Effector memory CD4-positive, alpha-beta T cell (primary cell): ENCODE data around the gene EVI2B.

Experiments
- DNase-seq, 3 donors: peaks; one replicate each; pipeline ENCODE4 v3.0.0-alpha.2; 2020
- H3K27ac ChIP-seq: 2 replicates; pipeline ENCODE4 v1.7.0; 2013; ENCODE audit warnings: mild to moderate bottlenecking, low read length, moderate library complexity; ENCODE audit not compliant: insufficient read depth, poor library complexity, severe bottlenecking
- H3K27me3 ChIP-seq: replicated peaks from 2 replicates; pipeline ENCODE4 v1.7.0; 2013; ENCODE audit warnings: mild to moderate bottlenecking, low read length; ENCODE audit not compliant: insufficient read depth, control insufficient read depth, poor library complexity, severe bottlenecking
- H3K36me3 ChIP-seq: 2 replicates; pipeline ENCODE4 v1.7.0; 2013; ENCODE audit warnings: mild to moderate bottlenecking, low read length, moderate library complexity; ENCODE audit not compliant: control insufficient read depth, insufficient read depth
- H3K4me1 ChIP-seq: 2 replicates; pipeline ENCODE4 v1.7.0; 2013; ENCODE audit warnings: low read length, mild to moderate bottlenecking; ENCODE audit not compliant: control insufficient read depth, insufficient read depth, poor library complexity, severe bottlenecking
- H3K4me3 ChIP-seq: 2 replicates; pipeline ENCODE4 v1.7.0; 2013; ENCODE audit warnings: low read length, low read depth, mild to moderate bottlenecking; ENCODE audit not compliant: insufficient read depth, poor library complexity, severe bottlenecking
- H3K9me3 ChIP-seq: 2 replicates; pipeline ENCODE4 v1.7.0; 2013; ENCODE audit warnings: mild to moderate bottlenecking, low read length, moderate library complexity; ENCODE audit not compliant: control insufficient read depth

The EVI2B gene

GRCh38 chr17:31311526-31311925 is 2.3 kb downstream of the EVI2B start:
- Histone ChIP-seq H3K4me3 (peak overlapping the region; percentile 60), H3K27me3 (no peaks in the 10 kb centered on the region), H3K9me3 (no peaks in the 10 kb centered on the region), H3K4me1 (peaks cover 54% of the 10 kb centered on the region), H3K27ac (peak overlapping the region; percentile 88), H3K36me3 (no peaks in the 10 kb centered on the region)
- DNase-seq: no peak

DNA sequence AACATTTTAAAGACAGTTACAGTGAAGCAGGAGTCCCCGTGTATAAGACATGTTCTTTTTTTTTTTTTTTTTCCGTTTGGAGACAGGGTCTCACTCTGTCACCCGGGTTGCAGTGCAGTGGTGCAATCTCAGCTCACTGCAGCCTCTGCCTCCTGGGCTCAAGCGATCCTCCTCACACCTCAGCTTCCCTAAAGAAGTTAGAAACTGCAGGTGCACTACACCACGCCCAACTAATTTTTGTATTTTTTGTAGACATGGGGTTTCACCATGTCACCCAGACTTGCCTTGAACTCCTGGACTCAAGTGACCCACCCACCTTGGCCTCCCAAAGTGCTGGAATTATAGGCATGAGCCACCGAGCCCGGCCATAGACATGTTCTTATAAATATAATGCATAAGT is 3.0 kb downstream of the EVI2B start:
- Histone ChIP-seq H3K4me3 (peak overlapping the region; percentile 60), H3K27ac (peak overlapping the region; percentile 88), H3K4me1 (peaks cover 47% of the 10 kb centered on the region)

GRCh38 chr17:31310260-31310659 is 3.6 kb downstream of the EVI2B start:
- H3K4me1 ChIP-seq: peaks cover 42% of the 10 kb centered on the region
- peak overlapping the region; percentile 60 for H3K4me3 ChIP-seq
- peak; percentile 25 to 63 (median 61) for DNase-seq
- H3K27me3 ChIP-seq: no peaks in the 10 kb centered on the region
- H3K36me3 ChIP-seq: peaks cover 9% of the 10 kb centered on the region
- no peaks in the 10 kb centered on the region for H3K9me3 ChIP-seq
- peak overlapping the region; percentile 88 for H3K27ac ChIP-seq

More for the DNA sequence above, 3.0 kb downstream of the EVI2B start:
- no peak for DNase-seq
- Histone ChIP-seq H3K9me3 (no peaks in the 10 kb centered on the region), H3K27me3 (no peaks in the 10 kb centered on the region), H3K36me3 (peaks cover 3% of the 10 kb centered on the region)

- H3K4me1 ChIP-seq: peaks cover 35% of the 10 kb centered on the region
- peak overlapping the region; percentile 88 for H3K27ac ChIP-seq
- H3K4me3 ChIP-seq: peak overlapping the region; percentile 60
Measured at GRCh38 chr17:31309556-31309955, 4.3 kb downstream of the EVI2B start.

DNA sequence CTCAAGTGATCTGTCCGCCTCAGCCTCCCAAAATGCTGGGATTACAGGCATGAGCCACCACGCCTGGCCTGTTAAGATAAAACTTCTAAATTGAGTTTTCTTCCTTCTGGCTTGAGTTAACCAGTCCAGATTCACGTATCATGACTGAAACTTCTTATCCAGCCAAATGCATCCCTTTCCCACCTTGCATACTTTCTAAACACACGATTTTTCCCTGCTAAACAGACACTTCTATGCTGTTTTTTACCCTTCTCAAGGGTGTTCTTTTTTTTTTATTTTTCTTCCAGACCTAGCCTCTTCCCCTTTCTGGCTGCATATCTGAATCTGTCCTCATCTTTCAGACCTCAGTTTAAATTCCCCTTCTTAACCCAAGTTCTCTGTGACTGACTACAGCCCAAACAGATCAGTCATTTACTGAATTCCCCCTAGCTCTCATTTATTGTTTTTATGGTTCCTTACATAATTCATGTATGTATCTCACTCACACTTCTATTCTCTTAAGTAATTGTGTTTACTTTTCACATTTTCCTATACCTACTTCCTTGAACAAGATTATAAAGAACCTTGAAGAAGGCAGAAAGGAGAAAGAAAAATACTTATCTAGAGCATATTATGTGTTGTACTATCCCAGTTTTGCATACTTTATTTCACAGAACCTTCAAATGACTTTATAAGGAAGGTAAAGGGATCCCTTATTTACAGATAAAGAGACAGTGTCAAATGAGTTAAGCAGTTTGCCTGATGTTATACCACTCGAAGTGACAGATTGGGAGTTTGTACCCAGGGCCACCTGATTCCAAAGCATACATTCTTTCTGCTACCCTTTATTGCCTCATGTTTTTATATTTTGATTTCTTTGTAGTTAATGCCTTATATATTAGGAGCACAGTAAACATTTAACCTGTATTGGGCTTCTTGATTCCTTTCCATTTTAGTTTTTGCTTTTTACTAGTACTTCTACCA is 5.2 kb downstream of the EVI2B start:
- DNase-seq: no peak
- peaks cover 33% of the 10 kb centered on the region for H3K4me1 ChIP-seq
- no peaks in the 10 kb centered on the region for H3K27me3 ChIP-seq
- peaks cover 24% of the 10 kb centered on the region for H3K36me3 ChIP-seq
- H3K27ac ChIP-seq: peak overlapping the region; percentile 88
- no peaks in the 10 kb centered on the region for H3K9me3 ChIP-seq
- H3K4me3 ChIP-seq: peak overlapping the region; percentile 60

More at GRCh38 chr17:31309556-31309955, 4.3 kb downstream of the EVI2B start:
- Histone ChIP-seq H3K27me3 (no peaks in the 10 kb centered on the region), H3K36me3 (peaks cover 16% of the 10 kb centered on the region), H3K9me3 (no peaks in the 10 kb centered on the region)
- DNase-seq: no peak

DNA sequence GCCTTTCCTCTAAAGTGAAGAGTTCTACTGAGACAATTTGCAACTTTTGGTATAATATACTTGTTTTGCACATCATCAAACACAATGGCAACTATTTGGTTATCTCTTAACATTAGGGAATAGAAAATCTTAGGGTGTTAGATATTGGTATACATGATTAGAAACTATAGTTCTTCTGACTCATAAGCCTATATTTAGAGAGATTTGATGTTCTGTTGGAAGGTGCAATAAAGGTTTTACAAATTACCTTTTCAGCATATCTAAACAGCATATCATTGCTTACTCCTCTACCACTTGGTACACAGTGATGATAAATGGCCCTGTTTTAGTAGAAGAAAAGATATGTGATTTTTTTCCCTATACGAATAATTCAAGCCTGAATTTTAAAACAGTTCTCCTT is 6.2 kb downstream of the EVI2B start:
- no peak for DNase-seq
- peak overlapping the region; percentile 88 for H3K27ac ChIP-seq
- H3K27me3 ChIP-seq: no peaks in the 10 kb centered on the region
- H3K4me3 ChIP-seq: peak overlapping the region; percentile 8
- H3K4me1 ChIP-seq: peaks cover 33% of the 10 kb centered on the region
- H3K36me3 ChIP-seq: peaks cover 34% of the 10 kb centered on the region
- H3K9me3 ChIP-seq: no peaks in the 10 kb centered on the region

GRCh38 chr17:31299624-31300023 is 14.2 kb downstream of the EVI2B start:
- H3K36me3 ChIP-seq: peaks cover 20% of the 10 kb centered on the region
- no peaks in the 10 kb centered on the region for H3K27me3 ChIP-seq
- no peak overlapping the region for H3K4me3 ChIP-seq
- H3K4me1 ChIP-seq: no peaks in the 10 kb centered on the region
- H3K9me3 ChIP-seq: no peaks in the 10 kb centered on the region
- H3K27ac ChIP-seq: no peak overlapping the region
- no peak for DNase-seq

GRCh38 chr17:31297090-31297489 is 16.8 kb downstream of the EVI2B start, which contains the start of gene OMG:
TSS of gene OMG (minus strand) at chr17:31297239. CDS start at chr17:31296331, 908 bp downstream.
- no peak within 1 kb of the TSS for H3K4me3 ChIP-seq
- H3K4me1 ChIP-seq: no peaks in the 10 kb centered on the region
- no peaks in the 10 kb centered on the region for H3K9me3 ChIP-seq
- H3K36me3 ChIP-seq: no peaks in the 10 kb centered on the region
- H3K27me3 ChIP-seq: no peaks in the 10 kb centered on the region
- DNase-seq: no peak
- H3K27ac ChIP-seq: no peak within 1 kb of the TSS

DNA sequence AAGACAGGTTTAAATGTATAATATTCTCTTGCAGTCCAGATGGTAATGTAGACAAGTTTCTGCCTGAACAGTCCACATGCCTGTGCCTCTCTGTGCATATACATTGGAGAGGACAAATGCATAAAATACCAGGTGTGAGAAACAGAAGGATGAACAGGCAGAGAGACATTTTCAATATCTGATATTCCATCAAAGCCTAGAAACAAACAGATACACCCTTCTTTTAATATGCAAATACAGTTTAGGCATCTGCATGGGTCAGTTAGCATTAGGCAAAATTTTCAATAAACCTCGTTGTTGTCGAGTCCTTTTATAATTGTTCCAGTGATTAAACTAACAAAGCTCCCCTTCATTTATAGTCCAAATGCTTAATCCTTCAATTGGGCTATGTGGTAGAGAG is 17.7 kb downstream of the EVI2B start:
- no peaks in the 10 kb centered on the region for H3K9me3 ChIP-seq
- H3K4me1 ChIP-seq: no peaks in the 10 kb centered on the region
- H3K27me3 ChIP-seq: no peaks in the 10 kb centered on the region
- no peak for DNase-seq
- no peak overlapping the region for H3K27ac ChIP-seq
- no peak overlapping the region for H3K4me3 ChIP-seq
- no peaks in the 10 kb centered on the region for H3K36me3 ChIP-seq

GRCh38 chr17:31295489-31295871 is 18.4 kb downstream of the EVI2B start:
- no peak for DNase-seq
- Histone ChIP-seq H3K4me1 (no peaks in the 10 kb centered on the region), H3K27me3 (no peaks in the 10 kb centered on the region), H3K36me3 (no peaks in the 10 kb centered on the region), H3K27ac (no peak overlapping the region), H3K9me3 (no peaks in the 10 kb centered on the region), H3K4me3 (no peak overlapping the region)
